Measurements from ENCODE around the gene FASLG. TPM values are rescaled to one million over a fixed set of nuclear protein-coding genes. Genes with fewer than 3 reads are reported as not detected.

FASLG gene
- total RNA-seq, 1 experiment from 2014 or later = not detected

DNA sequence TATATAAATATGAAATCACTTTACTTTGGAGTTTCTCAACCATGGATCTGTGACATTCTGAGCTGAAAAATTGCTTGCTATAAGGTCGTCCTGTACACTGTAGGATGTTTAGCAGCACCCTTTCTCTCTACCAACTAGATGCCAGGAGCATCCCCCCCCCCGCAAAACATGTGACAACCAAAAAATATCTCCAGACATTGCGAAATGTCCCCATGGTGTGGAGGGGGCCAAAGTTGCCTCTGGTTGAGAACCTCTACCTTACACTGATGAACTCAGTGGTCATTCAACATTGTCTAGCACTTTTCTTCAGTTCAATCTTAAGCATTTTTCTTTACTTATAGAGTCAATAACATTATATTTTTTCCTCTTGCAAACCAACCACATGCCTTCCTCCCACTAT, 9.2 kb downstream of the FASLG start:
- H3K9me3 Mint-ChIP-seq (ENCODE audit: low read depth, unreplicated experiment) = no peaks in the 10 kb centered on the region
- peaks cover 8% of the 10 kb centered on the region for H3K4me1 Mint-ChIP-seq (ENCODE audit: low read depth, unreplicated experiment)

DNA sequence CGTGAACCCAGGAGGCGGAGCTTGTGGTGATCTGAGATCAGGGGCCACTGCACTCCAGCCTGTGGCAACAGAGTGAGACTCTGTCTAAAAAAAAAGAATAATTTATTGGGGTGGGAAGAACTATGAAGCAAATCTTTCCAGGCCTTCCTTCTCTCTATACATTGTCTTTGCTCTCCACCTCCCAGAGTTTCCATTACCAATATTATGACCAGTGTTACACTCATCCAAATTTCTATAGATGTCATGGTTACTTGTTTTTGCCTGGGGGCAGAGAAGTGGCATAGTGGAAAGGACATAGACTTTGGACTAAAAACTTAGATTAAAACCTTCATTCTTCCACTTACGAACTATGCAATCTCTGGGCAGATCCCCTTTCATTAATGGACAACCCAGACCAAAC, 10.1 kb downstream of the FASLG start:
- BruUV-seq (replicated peaks) = no TSS peak
- TF ChIP-seq, protein P1, sequence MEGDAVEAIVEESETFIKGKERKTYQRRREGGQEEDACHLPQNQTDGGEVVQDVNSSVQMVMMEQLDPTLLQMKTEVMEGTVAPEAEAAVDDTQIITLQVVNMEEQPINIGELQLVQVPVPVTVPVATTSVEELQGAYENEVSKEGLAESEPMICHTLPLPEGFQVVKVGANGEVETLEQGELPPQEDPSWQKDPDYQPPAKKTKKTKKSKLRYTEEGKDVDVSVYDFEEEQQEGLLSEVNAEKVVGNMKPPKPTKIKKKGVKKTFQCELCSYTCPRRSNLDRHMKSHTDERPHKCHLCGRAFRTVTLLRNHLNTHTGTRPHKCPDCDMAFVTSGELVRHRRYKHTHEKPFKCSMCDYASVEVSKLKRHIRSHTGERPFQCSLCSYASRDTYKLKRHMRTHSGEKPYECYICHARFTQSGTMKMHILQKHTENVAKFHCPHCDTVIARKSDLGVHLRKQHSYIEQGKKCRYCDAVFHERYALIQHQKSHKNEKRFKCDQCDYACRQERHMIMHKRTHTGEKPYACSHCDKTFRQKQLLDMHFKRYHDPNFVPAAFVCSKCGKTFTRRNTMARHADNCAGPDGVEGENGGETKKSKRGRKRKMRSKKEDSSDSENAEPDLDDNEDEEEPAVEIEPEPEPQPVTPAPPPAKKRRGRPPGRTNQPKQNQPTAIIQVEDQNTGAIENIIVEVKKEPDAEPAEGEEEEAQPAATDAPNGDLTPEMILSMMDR (IDR thresholded peaks at IDR 0.05; ENCODE audit: unreplicated experiment) = no peak
- no peaks in the 10 kb centered on the region for H3K4me1 Mint-ChIP-seq (ENCODE audit: low read depth, unreplicated experiment)
- H3K4me3 Mint-ChIP-seq (ENCODE audit: low read depth, unreplicated experiment) = no peak overlapping the region
- no peaks in the 10 kb centered on the region for H3K9me3 Mint-ChIP-seq (ENCODE audit: low read depth, unreplicated experiment)
- intact Hi-C loops (cut with micrococcal nuclease; ENCODE audit: unreplicated experiment) = no loop called here
- H3K27ac Mint-ChIP-seq (ENCODE audit: unreplicated experiment) = no peak overlapping the region
- H3K36me3 Mint-ChIP-seq (ENCODE audit: insufficient read depth, unreplicated experiment) = no peaks in the 10 kb centered on the region
- H3K27me3 Mint-ChIP-seq (ENCODE audit: unreplicated experiment) = no peaks in the 10 kb centered on the region
- CTCF ChIA-PET = no interaction called here
- DNase-seq = no peak

More for the DNA sequence above, 9.2 kb downstream of the FASLG start:
- CTCF ChIA-PET = no interaction called here
- no peak for DNase-seq
- Mint-ChIP-seq H3K4me3 (ENCODE audit: low read depth, unreplicated experiment) (no peak overlapping the region), H3K36me3 (ENCODE audit: insufficient read depth, unreplicated experiment) (no peaks in the 10 kb centered on the region), H3K27ac (ENCODE audit: unreplicated experiment) (no peak overlapping the region), H3K27me3 (ENCODE audit: unreplicated experiment) (no peaks in the 10 kb centered on the region)
- intact Hi-C loops (cut with micrococcal nuclease; ENCODE audit: unreplicated experiment) = no loop called here
- TF ChIP-seq, protein P1 (IDR thresholded peaks at IDR 0.05; ENCODE audit: unreplicated experiment) = no peak
- no TSS peak for BruUV-seq (replicated peaks)

DNA sequence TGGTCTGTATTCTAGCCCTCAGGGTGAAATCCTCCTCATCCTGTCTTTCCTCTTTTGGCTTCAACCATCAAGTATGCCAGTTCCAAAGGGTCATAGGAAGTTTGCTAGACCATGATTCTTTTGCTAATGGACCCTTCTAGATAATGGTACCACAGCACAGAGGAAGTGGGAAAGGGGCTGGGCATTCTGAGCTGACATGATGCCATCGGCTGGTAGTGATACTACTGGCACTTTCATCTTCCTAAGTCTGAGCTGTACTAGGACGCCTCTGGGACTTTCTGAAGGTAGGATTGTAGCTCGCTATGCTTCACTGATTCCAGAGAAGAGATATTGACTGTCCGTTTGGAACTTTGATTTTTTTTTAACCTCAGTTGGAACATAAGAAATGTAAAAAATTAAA, 11.4 kb downstream of the FASLG start:
- Mint-ChIP-seq H3K36me3 (ENCODE audit: insufficient read depth, unreplicated experiment) (no peaks in the 10 kb centered on the region), H3K4me3 (ENCODE audit: low read depth, unreplicated experiment) (no peak overlapping the region), H3K4me1 (ENCODE audit: low read depth, unreplicated experiment) (no peaks in the 10 kb centered on the region), H3K27me3 (ENCODE audit: unreplicated experiment) (no peaks in the 10 kb centered on the region), H3K27ac (ENCODE audit: unreplicated experiment) (no peak overlapping the region), H3K9me3 (ENCODE audit: low read depth, unreplicated experiment) (no peaks in the 10 kb centered on the region)
- no peak for DNase-seq
- BruUV-seq (replicated peaks) = no TSS peak
- TF ChIP-seq, protein P1 (IDR thresholded peaks at IDR 0.05; ENCODE audit: unreplicated experiment) = no peak
- CTCF ChIA-PET = no interaction called here
- intact Hi-C loops (cut with micrococcal nuclease; ENCODE audit: unreplicated experiment) = no loop called here

DNA sequence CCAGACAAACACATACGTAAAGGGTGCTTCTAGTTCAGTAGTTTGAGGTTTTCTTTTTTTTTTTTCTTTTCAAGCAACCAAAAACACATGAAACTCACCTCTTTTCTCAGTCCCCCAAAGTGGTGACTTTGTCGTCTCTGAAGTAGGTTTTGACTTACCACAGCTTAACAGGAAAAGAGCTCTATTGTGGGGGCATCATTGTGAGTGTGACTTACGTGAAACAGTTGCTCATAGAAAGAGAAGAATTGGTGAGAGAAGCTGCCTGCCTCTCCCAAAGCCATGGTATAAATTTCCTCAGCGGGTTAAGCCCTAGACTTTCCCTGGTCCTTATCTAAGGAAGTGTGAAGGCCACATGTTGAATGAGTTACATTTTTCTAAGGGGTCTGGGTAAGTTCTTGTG, 11.9 kb downstream of the FASLG start:
- Mint-ChIP-seq H3K36me3 (ENCODE audit: insufficient read depth, unreplicated experiment) (no peaks in the 10 kb centered on the region), H3K27ac (ENCODE audit: unreplicated experiment) (no peak overlapping the region), H3K9me3 (ENCODE audit: low read depth, unreplicated experiment) (no peaks in the 10 kb centered on the region), H3K4me3 (ENCODE audit: low read depth, unreplicated experiment) (no peak overlapping the region), H3K27me3 (ENCODE audit: unreplicated experiment) (no peaks in the 10 kb centered on the region), H3K4me1 (ENCODE audit: low read depth, unreplicated experiment) (no peaks in the 10 kb centered on the region)
- CTCF ChIA-PET = no interaction called here
- TF ChIP-seq, protein P1 (IDR thresholded peaks at IDR 0.05; ENCODE audit: unreplicated experiment) = no peak
- intact Hi-C loops (cut with micrococcal nuclease; ENCODE audit: unreplicated experiment) = no loop called here
- DNase-seq = no peak
- no TSS peak for BruUV-seq (replicated peaks)

DNA sequence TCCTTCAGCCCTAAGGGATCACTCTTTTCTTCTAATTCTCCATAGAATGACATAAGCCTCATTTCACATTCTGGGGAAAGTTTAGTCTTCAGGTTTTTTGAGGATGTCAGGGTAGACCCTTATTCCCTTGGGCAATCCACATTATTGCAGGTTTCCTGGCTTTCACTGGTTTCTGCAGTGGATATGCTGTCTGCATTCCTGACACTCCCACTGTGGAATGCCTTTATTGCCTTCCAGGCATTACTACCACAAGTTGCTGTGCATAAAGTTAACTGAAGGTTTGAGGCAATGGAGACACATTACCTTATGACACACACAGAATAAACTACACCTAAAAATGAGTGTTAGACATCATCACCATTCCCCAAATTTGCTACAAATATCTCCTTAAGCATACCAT, 12.7 kb downstream of the FASLG start:
- no peaks in the 10 kb centered on the region for H3K9me3 Mint-ChIP-seq (ENCODE audit: low read depth, unreplicated experiment)
- H3K27ac Mint-ChIP-seq (ENCODE audit: unreplicated experiment) = no peak overlapping the region
- no peaks in the 10 kb centered on the region for H3K27me3 Mint-ChIP-seq (ENCODE audit: unreplicated experiment)
- no peak for DNase-seq
- H3K4me3 Mint-ChIP-seq (ENCODE audit: low read depth, unreplicated experiment) = no peak overlapping the region
- intact Hi-C loops (cut with micrococcal nuclease; ENCODE audit: unreplicated experiment) = no loop called here
- TF ChIP-seq, protein P1 (IDR thresholded peaks at IDR 0.05; ENCODE audit: unreplicated experiment) = no peak
- BruUV-seq (replicated peaks) = no TSS peak
- CTCF ChIA-PET = no interaction called here
- H3K4me1 Mint-ChIP-seq (ENCODE audit: low read depth, unreplicated experiment) = no peaks in the 10 kb centered on the region
- H3K36me3 Mint-ChIP-seq (ENCODE audit: insufficient read depth, unreplicated experiment) = no peaks in the 10 kb centered on the region

Measured in Calu3 (cell line).